B cell (primary cell): ENCODE results near the gene ANKRD2. TPM values are rescaled to one million over a fixed set of nuclear protein-coding genes. Genes with fewer than 3 reads are reported as not detected.

Experiments
- ATAC-seq: fragments of 200-7000 bp; cut with Tn5 transposase; one replicate; pipeline ENCODE4 v1.10.0; 2021; ENCODE audit warnings: low read depth, mild to moderate bottlenecking, moderate number of reproducible peaks, moderate library complexity
- CTCF ChIA-PET: fragments of 350-600 bp; sonication (Branson Sonifier 250); formaldehyde crosslinking; loops from one replicate; lab custom pipeline; 2021; ENCODE audit warnings: antibody characterized with exemption, inconsistent platforms; lab: Charles Lee
- POLR2A ChIA-PET: fragments of 350-600 bp; sonication (Branson Sonifier 250); formaldehyde crosslinking; loops from one replicate; lab custom pipeline; 2021; ENCODE audit warnings: antibody characterized with exemption; lab: Charles Lee
- DNase-seq: peaks from one replicate; pipeline ENCODE4 v3.0.0; 2013
- H2AFZ ChIP-seq: 2 replicates; pipeline ENCODE4 v1.6.1; 2012; ENCODE audit warnings: mild to moderate bottlenecking, low read depth, low read length; ENCODE audit not compliant: insufficient read depth, poor library complexity, severe bottlenecking
- H3K27ac ChIP-seq, 2 donors: 1 replicate in 1 of 2; 2 replicates in 1 of 2; pipeline ENCODE4 v1.5.1; 2012 to 2013; ENCODE audit warnings: low read length in 2 of 2, mild to moderate bottlenecking in 2 of 2, moderate library complexity in 1 of 2
- H3K27me3 ChIP-seq, 4 experiments: fragments of 200-600 bp in 1 of 4; sonication (generic) in 1 of 4; replicated peaks in 1 of 4; 1 replicate in 2 of 4; 2 replicates in 2 of 4; pipeline versions ENCODE4 v1.6.1 to v1.7.0; 2013 to 2016; ENCODE audit warnings: low read length in 3 of 4, mild to moderate bottlenecking in 2 of 4, mixed read lengths in 1 of 4, moderate library complexity in 1 of 4; ENCODE audit not compliant: insufficient read depth in 4 of 4, control insufficient read depth in 3 of 4; ENCODE audit errors: control extremely low read depth in 1 of 4
- H3K36me3 ChIP-seq, 2 experiments: replicated peaks in 1 of 2; 1 replicate in 1 of 2; 2 replicates in 1 of 2; pipeline versions ENCODE4 v1.6.1 to v1.7.1; 2013; ENCODE audit warnings: low read length in 1 of 2; ENCODE audit not compliant: insufficient read depth in 2 of 2, control insufficient read depth in 1 of 2; ENCODE audit errors: control extremely low read depth in 1 of 2, extremely low read depth in 1 of 2
- H3K4me1 ChIP-seq, 2 donors: fragments of 200-600 bp in 1 of 2; sonication (generic) in 1 of 2; 1 replicate in 1 of 2; 2 replicates in 1 of 2; pipeline versions ENCODE4 v1.5.1 to v1.6.1; 2013 to 2017; ENCODE audit warnings: low read length in 2 of 2; ENCODE audit not compliant: control insufficient read depth in 2 of 2, insufficient read depth in 2 of 2
- H3K4me2 ChIP-seq: replicated peaks from 2 replicates; pipeline ENCODE3; 2012; ENCODE audit warnings: mild to moderate bottlenecking, low read depth, low read length; ENCODE audit not compliant: poor library complexity, severe bottlenecking
- H3K4me3 ChIP-seq, 5 experiments: fragments of 200-600 bp in 1 of 5; sonication (generic) in 1 of 5; 1 replicate in 3 of 5; 2 replicates in 2 of 5; pipeline versions ENCODE4 v1.5.1 to v1.7.0; 2011 to 2016; ENCODE audit warnings: low read length in 4 of 5, mild to moderate bottlenecking in 4 of 5, low read depth in 2 of 5, control low read depth in 1 of 5, moderate library complexity in 1 of 5; ENCODE audit not compliant: insufficient read depth in 1 of 5; ENCODE audit errors: control extremely low read depth in 1 of 5, extremely low read depth in 1 of 5
- H3K79me2 ChIP-seq: fragments of 200-600 bp; sonication (generic); one replicate; pipeline ENCODE4 v1.6.0; 2016; ENCODE audit warnings: low read length; ENCODE audit not compliant: control insufficient read depth, insufficient read depth
- H3K9ac ChIP-seq: fragments of 200-600 bp; sonication (generic); 2 replicates; pipeline ENCODE4 v1.6.1; 2017; ENCODE audit warnings: mild to moderate bottlenecking, low read length, moderate library complexity
- H3K9me3 ChIP-seq, 3 donors: one replicate each; pipeline versions ENCODE4 v1.6.1 to v1.7.1; 2013; ENCODE audit warnings: low read length in 2 of 3; ENCODE audit not compliant: control insufficient read depth in 2 of 3, insufficient read depth in 1 of 3; ENCODE audit errors: control extremely low read depth in 1 of 3
- H4K20me1 ChIP-seq: 2 replicates; pipeline ENCODE4 v1.6.0; 2012; ENCODE audit warnings: mild to moderate bottlenecking, low read length; ENCODE audit not compliant: insufficient read depth, control insufficient read depth, poor library complexity, severe bottlenecking
- H3K27ac Mint-ChIP-seq: one replicate; pipeline ENCODE4 v1.8.0; 2021; ENCODE audit warnings: mixed read lengths
- H3K27me3 Mint-ChIP-seq: one replicate; pipeline ENCODE4 v1.8.0; 2021; ENCODE audit warnings: mixed read lengths
- H3K4me1 Mint-ChIP-seq: one replicate; pipeline ENCODE4 v1.8.0; 2021; ENCODE audit warnings: mixed read lengths
- H3K4me3 Mint-ChIP-seq: one replicate; pipeline ENCODE4 v1.8.0; 2021; ENCODE audit warnings: mixed read lengths
- H3K9me3 Mint-ChIP-seq: one replicate; pipeline ENCODE4 v1.8.0; 2022; ENCODE audit warnings: mixed read lengths; ENCODE audit not compliant: insufficient read depth
- EZH2 ChIP-seq: IDR thresholded peaks from 2 replicates; pipeline ENCODE4 v1.6.1; 2012; ENCODE audit warnings: borderline replicate concordance, low read depth, mild to moderate bottlenecking, moderate library complexity, low read length; ENCODE audit not compliant: insufficient read depth, poor library complexity, severe bottlenecking
- WGBS: methylation state at CpG from one replicate; pipeline ENCODE4 v1.1.5; 2013; ENCODE audit warnings: missing lambda C conversion rate; ENCODE audit not compliant: insufficient coverage; 5-methylcytosine and 5-hydroxymethylcytosine counted together
- intact Hi-C: fragments of 100-400 bp; cut with micrococcal nuclease; formaldehyde crosslinking; loops from one replicate; pipeline ENCODE4 v1.10.0; 2022
- polyA plus RNA-seq: library from polyadenylated mRNA; depleted of rRNA; stranded (reverse); fragments of >200 nt; gene quantifications from 2 replicates; pipeline ENCODE4 v1.2.3, GENCODE V29; 2012
- total RNA-seq, 2 donors: library from RNA; stranded (reverse); fragments of 120-200 nt in 1 of 2; gene quantifications; 1 replicate in 1 of 2; 2 replicates in 1 of 2; pipeline versions ENCODE4 v1.2.3 to v1.2.4, GENCODE V29; 2013 to 2022
- TF ChIP-seq, protein P1 (sequence below): fragments of 200-600 bp; IDR thresholded peaks from one replicate; pipeline ENCODE4 v1.8.0; 2022; ENCODE audit warnings: antibody characterized with exemption, mild to moderate bottlenecking

ANKRD2 gene
- total and polyA plus RNA-seq, 2 donors (not counting 1 experiment from before 2014, with no cell fraction given): not detected

DNA sequence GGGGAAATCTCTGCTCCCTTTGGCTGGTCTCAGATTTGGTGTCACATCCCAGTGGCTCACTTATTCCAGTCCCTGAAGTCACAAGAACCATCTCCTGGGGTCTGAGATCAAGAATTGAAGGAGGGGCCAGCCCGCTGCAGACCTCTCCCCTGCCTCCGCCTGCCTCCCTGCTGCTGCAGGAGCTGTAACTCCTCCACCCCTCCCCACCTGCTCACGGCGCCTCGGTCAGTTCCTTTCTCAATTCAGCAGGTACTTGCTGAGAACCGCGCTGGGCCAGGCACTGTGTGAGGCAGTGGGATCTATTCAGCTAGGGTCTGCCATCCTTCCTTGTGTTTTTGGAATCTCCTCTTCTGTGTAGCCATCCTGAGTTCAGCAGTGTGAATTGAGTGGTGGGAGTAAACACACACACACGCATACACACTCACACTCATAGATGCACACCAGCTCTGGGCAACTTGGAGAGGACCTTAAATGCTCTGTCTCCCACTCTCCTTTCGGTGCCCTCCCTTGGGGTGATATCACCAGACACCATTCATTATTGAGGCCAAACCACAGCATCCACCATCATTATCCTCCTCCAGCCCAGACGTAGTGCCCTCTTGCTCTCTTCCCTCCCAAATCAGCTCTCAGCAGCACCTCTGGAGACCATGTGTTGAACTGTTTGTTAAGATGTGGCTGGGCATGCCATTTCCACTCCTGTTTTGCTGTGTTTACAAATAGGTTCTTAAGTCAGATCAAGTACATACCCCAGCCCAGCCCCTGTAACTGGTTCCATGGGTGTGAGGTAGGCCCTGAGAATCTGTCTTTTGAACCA, 22.0 kb upstream of the ANKRD2 start:
- Histone ChIP-seq H3K4me2 (no peak overlapping the region), H3K27me3 (no peaks in the 10 kb centered on the region), H3K27ac (no peak overlapping the region), H3K9ac (no peak overlapping the region), H3K4me1 (no peaks in the 10 kb centered on the region), H2AFZ (no peak overlapping the region), H3K36me3 (no peaks in the 10 kb centered on the region), H3K4me3 (no peak overlapping the region), H4K20me1 (no peaks in the 10 kb centered on the region), H3K9me3 (peaks cover 0 to 7% (median 0%) of the 10 kb centered on the region in 3 donors), H3K79me2 (no peaks in the 10 kb centered on the region)
- Mint-ChIP-seq H3K27me3 (peaks cover 3% of the 10 kb centered on the region), H3K9me3 (no peaks in the 10 kb centered on the region), H3K27ac (no peak overlapping the region), H3K4me3 (no peak overlapping the region), H3K4me1 (no peaks in the 10 kb centered on the region)
- ATAC-seq: no peak
- DNase-seq: no peak
- intact Hi-C loops: no loop called here
- ChIA-PET POLR2A (no interaction called here), CTCF (interaction anchor here (0.9 to 6.8 kb wide), 5 partner anchors 16 to 272 kb away, joined by 3 to 96 read pairs (median 5); no protein-coding TSS in a partner anchor)
- TF ChIP-seq, protein P1, sequence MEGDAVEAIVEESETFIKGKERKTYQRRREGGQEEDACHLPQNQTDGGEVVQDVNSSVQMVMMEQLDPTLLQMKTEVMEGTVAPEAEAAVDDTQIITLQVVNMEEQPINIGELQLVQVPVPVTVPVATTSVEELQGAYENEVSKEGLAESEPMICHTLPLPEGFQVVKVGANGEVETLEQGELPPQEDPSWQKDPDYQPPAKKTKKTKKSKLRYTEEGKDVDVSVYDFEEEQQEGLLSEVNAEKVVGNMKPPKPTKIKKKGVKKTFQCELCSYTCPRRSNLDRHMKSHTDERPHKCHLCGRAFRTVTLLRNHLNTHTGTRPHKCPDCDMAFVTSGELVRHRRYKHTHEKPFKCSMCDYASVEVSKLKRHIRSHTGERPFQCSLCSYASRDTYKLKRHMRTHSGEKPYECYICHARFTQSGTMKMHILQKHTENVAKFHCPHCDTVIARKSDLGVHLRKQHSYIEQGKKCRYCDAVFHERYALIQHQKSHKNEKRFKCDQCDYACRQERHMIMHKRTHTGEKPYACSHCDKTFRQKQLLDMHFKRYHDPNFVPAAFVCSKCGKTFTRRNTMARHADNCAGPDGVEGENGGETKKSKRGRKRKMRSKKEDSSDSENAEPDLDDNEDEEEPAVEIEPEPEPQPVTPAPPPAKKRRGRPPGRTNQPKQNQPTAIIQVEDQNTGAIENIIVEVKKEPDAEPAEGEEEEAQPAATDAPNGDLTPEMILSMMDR: no peak
- TF ChIP-seq EZH2: no peak
- WGBS: 98% methylated on average over 7 of the region's 10 CpGs

DNA sequence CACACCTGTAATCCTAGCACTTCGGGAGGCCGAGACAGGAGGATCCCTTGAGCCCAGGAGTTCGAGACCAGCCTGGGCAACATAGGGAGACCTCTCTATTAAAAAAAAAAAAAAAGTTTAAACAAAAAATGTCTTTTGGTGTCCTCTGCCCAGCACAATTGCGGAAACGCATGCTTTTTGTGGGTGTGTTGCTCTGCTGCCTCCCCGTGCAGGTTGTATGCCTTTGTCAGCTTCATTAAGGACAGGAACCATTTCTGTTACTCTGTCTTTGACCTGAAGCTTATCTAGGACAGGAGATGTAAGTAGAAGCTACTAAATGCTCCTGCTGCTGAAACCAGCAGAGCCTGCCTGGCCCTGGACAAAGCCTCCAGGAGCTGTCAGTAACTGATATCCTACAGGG, 21.3 kb upstream of the ANKRD2 start:
- peaks cover 3% of the 10 kb centered on the region for H3K9me3 Mint-ChIP-seq
- Histone ChIP-seq H3K79me2 (no peaks in the 10 kb centered on the region), H3K4me2 (no peak overlapping the region), H3K4me1 (no peaks in the 10 kb centered on the region), H3K4me3 (no peak overlapping the region), H4K20me1 (no peaks in the 10 kb centered on the region), H3K9ac (no peak overlapping the region), H3K9me3 (peaks cover 0 to 9% (median 0%) of the 10 kb centered on the region in 3 donors), H3K27ac (no peak overlapping the region), H2AFZ (no peak overlapping the region), H3K36me3 (no peaks in the 10 kb centered on the region), H3K27me3 (no peaks in the 10 kb centered on the region)
- POLR2A ChIA-PET: interaction anchor here (0.7 kb wide), 1 partner anchor 143 kb away, joined by 4 read pairs; no protein-coding TSS in a partner anchor
- H3K27me3 Mint-ChIP-seq: peaks cover 3% of the 10 kb centered on the region
- ATAC-seq (no peak), DNase-seq (no peak)
- H3K27ac Mint-ChIP-seq: no peak overlapping the region
- CTCF ChIA-PET: interaction anchor here (0.7 to 6.8 kb wide), 7 partner anchors 16 to 273 kb away, joined by 3 to 96 read pairs (median 5); no protein-coding TSS in a partner anchor
- intact Hi-C loops: no loop called here
- no peaks in the 10 kb centered on the region for H3K4me1 Mint-ChIP-seq
- WGBS: 100% methylated on average over 3 of the region's 6 CpGs
- TF ChIP-seq, protein P1: no peak
- TF ChIP-seq EZH2: no peak
- no peak overlapping the region for H3K4me3 Mint-ChIP-seq
